Measurements from ENCODE around the gene CEP192.

CEP192 gene

DNA sequence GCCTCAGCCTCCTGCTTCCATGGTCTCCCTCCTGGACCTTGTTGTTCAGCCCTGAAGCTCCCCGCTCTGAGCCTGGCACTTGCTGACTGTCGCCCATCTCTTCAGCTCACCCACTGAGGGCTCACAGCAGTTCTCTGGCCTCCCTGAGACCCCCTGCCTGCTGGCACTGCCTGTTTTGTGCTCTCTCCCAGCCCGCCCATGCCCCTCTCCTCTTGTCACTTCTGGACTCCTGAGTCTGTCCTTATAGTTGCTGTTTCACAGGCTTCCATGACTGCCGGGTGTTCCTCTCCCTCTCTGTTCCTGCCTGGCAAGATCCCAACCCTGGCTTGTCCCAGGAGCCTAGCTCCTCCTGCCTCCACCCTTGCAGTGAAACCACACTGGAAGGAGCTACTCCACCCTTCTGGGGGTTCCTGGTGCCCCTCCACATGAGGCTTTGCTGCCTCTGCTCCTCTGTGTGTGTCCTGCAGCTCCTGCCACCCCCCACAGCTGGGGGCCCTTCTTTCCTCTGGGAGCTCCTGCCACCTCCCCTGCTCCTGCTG, 110.6 kb downstream of the CEP192 start:
- DNase-seq, result no peak

DNA sequence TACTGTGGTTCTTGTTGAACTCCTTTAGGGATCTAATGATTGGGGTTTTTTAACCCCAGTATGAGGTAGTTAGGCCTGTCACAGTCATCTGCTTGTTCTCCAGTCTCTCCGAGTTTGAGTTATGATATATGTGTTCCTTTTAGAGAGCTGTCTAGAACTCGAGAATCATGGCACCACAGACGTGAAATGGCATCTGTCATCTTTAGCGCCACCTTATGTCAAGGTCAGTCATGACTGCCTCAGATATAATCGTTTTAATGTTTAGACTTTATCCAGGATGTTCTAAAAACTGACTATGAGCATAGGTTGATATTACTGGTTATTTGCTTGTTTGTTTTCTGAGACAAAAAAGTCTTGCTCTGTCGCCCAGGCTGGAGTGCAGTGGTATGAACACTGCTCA, 112.2 kb downstream of the CEP192 start:
- peak; percentile 40 for DNase-seq

DNA sequence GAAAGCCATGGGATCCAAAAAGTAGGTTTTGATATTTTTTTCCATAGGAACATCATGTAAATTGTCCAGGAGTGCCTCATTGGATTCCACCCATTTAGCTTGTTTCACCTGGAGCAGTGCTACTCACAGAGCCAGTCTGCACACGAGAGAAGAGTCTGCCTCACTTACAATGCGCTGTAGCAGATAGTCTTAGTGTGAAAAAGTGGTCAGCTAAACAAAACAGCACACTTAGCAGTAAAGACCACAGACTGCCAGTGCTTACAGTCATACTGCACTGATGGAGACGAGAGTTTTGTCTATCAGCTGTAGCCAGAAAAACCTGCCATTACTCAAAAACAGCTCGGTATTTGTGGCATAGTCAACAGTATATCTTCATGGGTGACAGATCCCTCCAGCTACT, 113.9 kb downstream of the CEP192 start:
- no peak for DNase-seq

DNA sequence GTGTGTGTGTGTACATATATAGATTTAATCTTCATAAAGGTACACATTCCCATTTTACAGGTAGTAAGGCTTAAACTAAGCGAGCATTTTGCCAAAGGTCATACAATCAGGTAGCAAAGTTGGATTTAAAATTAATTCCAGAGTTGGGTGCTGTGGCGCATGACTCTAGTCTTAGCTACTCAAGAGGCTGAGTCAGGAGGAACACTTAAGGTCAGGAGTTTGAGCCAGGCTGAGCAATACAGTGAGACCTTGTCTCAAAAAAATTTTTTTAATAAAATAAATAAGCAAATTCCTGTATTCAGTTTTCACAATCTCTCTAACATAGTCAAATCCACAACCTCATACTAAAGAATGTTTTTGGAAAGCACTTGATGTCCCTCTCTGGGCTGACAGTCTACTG, 115.9 kb downstream of the CEP192 start:
- no peak for DNase-seq

DNA sequence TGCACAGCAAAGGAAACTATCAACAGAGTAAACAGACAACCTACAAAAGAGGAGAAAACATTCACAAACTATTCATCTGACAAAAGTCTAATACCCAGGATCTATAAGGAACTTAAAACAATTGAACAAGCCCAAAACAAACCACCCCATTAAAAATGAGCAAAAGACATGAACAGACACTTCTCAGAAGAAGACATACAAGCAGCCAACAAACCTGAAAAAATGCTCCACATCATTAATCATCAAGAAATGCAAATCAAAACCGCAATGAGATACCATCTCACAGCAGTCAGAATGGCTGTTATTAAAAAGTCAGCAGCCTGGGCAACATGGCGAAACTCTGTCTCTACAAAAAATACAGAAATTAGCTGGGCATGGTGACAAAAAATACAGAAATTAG, 117.2 kb downstream of the CEP192 start:
- no peak for DNase-seq

DNA sequence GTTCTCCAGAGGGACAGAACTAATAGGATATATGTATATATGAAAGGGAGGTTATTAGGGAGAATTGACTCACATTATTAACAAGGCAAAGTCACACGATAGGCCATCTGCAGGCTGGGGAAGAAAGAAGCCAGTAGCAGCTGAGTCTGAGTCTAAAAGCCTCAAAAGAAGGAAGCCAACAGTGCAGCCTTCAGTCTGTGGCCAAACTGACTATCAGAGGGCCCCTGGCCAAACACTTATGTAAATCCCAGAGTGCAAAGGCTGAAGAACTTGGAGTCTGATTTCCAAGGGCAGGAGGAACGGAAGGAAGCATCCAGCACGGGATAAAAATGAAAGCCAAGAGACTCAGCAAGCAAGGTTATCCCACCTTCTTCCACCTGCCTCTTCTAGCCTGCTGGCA, 119.4 kb downstream of the CEP192 start:
- DNase-seq, result no peak

DNA sequence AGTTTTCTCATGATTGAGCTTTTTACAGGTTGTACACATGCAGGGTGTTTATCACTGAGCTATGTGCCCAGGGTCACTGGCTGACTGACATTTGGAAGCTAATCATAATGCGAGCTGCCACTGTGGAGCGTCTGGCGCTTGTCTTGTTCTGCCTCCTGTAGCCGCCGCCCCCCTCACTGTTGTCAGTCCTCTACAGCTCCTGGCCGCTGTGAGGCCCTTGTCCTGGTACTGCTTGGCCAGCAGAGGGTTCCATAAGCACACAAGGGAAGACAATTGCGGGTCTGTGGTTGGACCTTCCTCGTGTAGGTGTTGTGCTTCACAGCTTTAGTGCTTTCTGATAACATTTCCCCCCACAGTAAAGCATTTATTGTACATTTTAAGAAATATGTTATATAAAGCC, 121.8 kb downstream of the CEP192 start:
- peak; percentile 81 for DNase-seq

DNA sequence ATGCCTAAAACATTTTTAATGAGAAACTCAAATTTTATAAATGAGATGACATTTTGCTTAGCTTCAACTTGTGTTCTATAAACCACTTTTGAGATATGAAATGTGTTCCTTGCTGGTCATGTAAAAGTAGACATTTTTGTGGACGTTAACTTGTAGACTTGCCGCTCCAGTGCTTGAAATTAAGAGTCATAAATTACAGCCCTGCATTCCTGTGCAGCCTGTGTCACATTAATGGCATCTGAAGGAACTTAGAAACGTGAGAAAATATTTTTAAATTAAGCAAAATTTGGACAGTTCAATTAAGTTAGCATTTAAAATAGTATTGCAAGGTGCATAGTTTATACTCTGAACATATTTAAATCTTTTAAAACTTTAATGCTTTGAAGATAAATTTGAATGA, 129.1 kb downstream of the CEP192 start:
- DNase-seq, result no peak

DNA sequence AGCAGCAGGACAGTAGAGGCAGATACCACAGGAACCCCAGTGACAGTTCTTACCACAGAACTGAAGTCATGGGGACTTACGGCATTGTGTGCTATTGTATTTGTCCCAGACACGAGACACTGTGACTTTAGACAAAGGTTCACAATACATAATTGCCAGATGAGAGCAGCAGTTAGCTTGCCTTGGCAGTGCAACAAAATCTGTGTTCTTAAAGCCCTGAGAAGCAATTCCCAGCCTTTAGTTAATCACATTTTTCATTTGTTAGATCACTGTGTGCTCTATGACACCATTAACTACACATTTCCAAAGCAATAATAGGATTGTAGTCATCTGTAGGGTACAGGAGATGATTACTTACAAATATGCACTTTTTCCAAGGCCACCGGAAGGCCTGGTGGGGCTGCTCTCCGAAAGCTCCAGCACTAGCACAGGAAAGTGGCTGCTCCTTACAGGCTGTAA, 129.8 kb downstream of the CEP192 start:
- no peak for DNase-seq

DNA sequence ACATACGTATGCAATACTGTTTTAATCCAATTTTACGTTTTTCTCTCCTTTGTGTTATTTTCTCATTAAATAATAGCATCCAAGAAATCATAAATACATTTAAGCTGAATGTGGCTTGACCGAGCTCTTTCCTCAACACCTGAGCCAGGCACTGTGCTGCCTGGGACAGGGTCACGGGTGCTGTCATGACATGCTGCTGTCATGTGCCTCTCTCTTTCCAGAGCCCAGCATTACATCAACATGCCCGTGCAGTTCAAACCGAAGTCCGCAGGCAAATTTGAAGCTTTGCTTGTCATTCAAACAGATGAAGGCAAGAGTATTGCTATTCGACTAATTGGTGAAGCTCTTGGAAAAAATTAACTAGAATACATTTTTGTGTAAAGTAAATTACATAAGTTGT, 133.2 kb downstream of the CEP192 start:
- no peak for DNase-seq

DNA sequence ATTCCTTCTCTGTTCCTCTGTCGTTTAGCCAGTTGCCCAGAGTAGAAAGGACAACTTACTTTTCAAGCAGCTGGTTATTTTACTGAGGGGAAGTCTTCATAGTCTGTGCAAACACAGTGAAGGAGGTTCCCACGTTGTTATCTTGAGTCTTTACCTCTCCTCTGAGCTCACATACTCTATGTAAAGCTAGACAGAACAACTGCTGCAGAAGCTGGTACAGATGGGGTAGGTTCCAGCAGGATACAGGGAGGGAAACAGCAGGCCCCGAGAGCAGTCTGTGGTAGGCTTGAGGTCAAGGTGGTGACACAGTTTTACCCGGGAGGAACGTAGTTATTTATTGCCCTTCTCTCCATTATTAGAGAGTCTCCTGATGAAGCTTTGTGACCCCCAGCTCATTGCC, 134.0 kb downstream of the CEP192 start:
- no peak for DNase-seq

DNA sequence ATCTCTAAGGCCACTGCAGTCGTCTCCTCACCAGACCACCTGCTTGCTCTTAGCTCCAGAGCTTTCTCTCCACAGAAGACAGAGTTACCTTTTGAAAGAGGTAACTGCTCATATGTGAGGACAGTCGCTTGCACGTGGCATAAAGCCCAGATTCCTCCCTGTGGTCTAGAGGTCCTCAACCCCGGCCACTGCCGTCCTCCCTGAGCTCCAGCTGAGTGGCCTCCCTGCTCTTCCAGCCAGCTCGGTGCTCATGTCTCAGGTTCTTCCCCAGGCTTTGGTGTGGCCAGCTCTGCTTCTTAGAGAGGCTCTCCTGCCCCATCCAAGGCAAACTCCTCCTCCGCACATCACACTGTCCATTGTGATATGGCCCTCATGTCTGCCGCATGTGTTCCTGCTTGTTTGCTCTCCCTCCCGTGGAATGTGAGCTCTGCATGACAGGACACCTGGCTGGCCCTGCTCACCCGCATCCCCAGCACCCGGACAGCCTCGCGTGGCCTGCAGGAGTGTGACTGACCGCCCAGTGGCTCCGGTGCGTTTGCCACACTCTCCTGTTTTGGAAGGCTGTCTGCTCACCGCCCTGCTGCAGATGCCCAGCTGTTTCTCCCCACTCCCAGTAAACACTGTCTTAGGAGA, 135.9 kb downstream of the CEP192 start:
- no peak for DNase-seq

DNA sequence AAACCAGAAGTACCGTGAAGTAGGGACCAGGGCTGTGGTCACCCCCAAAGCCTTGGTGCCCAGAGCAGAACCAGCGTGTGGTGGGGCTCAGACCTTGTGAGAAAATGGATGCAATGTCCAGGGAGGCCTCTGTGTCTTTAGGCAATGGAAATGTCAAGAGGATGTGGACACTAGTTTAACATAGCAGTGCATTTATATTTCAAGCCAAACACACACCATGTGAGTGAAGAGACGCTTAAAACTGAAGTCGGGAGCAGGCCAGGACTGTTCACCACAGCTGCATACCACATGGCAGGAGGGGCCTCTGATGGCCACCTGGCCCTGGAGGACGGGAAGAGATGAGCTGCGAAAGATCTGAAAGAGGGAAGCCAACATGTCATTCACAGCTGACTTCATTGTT, 140.1 kb downstream of the CEP192 start:
- no peak for DNase-seq

DNA sequence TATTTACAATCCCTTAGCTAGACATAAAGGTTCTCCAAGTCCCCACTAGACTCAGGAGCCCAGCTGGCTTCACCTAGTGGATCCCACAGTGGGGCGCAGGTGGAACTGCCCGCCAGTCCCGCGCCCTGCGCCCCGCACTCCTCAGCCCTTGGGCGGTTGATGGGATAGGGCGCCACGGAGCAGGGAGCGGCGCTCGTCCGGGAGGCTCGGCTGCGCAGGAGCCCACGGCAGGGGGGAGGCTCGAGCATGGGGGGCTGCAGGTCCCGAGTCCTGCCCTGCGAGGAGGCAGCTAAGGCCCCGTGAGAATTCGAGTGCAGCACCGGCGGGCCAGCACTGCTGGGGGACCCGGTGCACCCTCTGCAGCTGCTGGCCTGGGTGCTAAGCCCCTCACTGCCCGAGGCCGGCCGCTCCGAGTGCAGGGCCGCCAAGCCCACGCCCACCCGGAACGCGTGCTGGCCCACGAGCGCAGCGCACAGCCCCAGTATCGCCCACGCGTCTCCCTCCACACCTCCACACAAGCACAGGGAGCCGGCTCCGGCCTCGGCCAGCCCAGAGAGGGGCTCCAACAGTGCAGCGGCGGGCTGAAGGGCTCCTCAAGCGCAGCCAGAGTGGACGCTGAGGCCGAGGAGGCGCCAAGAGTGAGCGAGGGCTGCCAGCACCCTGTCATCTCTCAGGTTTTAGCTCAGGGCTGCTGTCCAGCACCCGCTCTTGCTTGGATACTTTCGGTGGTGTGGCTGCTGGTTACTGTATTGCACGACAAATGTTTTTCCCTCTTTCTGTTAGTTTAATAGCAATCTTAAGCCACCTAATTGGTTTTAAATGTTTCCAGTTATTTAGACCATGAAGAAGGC, 143.6 kb downstream of the CEP192 start:
- no peak for DNase-seq

DNA sequence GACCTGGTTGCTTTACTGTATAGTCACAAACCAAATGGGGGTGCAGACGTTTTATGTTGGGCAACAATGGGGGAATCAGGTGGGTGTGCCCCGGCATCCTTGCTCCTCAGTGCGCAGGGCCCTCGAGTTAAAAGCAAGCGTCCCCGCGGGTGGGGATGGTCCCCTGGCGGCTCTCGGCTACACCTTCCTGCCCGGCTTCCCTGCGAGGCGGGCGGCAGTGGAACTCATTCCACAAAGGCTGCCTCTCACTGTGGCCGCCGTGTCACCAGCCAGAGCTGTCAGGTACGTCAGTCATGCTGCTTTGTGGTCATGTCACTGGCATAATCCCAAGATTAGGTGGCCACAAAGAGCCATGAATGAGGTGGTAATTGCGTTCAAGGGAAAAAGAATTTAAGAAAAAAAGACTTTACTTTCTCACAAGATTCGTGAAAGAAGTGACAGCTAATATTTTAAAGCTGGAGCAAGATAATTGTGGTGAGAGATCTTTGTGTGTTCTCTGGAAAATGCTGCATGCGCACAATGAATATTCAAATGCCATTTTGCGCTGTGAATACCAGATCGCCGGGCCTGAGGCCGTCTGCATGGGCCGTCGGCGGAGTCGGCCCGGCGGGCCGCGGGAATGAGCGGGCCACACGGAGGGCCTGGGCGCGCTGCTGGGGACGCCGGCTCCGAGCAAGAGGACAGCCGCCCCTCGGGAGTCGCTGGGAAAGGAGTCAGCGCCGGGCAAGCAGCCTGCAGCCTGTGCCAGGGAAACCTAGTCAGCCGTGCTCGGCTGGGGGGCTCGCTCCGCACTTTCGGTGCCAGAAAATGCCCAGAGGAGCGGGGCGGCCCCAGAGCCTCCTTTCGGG, 145.1 kb downstream of the CEP192 start:
- peak; percentile 80 for DNase-seq

DNA sequence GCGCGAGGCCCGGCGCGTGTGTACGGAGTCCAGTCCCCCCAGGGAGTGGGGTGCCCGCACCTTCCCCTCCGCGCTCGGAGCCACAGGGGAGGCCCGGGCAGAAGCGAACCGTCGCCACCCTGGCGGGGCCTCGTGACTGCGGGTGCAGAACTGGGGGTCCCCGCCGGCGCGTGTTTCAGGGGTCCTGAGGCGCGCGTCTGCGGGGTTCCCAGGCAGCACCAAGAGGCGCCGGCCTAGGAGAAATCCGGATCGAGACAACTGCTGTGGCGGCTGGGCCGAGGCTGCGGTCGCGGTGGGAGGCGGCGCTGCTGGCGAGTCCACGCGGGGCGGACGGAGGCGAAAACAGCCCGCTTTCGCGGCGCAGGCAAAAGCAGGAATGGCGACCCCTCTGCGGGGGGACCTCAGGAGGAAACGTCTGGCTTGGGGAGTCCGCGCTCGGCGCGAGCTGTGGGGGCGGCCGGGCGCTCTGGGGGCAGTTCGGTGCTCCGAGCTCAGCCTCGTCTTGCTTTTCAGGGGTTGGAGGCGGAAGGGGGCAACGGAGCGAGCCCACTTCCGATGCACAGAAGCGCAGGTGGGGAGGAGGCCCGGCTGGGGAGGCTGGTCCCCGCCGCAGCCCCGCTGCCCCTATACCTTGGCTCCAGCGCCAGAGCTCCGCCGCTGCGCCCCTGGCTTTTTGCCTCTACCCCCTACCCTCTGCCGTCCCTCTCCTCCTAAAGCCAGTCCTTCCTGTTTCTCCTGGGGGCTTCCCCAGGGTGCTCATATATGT, 145.9 kb downstream of the CEP192 start:
- DNase-seq, result peak; percentile 69

DNA sequence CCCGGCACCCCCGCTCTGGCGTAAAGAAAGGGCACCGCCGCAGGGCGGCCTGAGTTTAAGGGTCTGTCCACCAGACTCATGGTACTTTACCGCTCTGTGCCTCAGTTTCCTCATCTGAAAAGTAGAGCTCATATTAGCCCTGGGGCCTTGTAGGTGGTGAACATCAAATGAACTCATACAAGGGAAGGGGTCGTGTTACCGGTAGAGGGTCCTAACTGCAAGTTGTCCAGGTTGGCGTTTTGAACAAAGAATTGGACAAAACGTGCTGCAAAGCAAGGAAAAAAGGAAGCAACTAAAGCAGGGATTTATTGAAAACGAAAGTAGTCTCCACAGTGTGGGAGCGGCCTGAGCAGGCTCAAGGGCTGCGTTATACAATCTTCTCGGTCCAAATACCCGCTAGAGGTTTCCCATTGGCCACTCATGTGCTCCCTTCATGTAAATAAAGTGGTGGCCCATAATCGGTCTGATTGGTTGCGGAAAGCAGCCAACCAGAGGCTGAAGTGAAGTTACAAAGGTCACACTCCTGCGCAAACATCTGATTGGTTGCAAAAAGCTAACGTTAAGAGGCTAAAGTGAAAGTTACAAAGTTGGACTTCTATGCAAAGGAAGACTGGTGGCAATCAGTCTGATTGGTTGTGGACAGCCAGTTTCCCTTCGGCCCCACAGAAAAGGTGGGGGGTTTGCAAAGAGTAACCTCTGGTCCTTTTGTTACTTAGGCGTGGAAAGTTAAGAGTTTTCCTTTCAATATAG, 146.7 kb downstream of the CEP192 start:
- DNase-seq, result peak; percentile 92

DNA sequence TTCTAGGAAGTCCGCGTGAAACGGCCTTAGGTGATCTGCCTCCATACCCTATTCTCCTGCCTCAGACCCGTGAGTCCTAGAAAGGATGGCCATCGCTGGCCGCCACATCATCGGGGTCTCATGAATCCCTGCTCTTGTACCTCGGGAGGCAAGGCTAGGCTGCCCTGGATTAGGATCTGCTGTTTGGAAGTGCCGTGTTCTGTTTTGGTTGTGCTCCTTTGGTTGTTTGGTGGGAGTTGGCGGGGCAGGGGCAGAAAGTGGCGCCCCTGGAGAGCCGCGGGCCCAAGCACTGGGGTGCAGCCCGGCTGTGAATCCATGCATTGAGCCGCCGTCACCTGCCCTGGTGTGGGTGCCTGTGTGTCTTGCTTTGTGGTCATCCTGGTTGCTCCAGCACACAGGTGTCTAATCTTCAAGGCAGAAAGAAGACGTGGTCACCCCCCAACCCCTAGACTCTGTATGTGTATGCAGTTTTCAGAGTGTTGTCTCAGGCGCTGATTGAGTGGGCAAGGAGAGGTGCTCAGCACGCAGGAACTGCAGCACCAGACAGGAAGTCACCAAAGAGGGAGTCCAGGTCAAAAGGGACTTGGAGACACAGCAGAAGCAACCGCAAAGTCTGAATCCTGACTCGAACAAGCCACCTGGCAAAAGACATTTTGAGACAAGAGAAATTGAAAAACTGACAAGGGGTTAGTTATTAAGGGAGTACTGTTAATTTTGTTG, 147.4 kb downstream of the CEP192 start:
- DNase-seq, result peak; percentile 48

DNA sequence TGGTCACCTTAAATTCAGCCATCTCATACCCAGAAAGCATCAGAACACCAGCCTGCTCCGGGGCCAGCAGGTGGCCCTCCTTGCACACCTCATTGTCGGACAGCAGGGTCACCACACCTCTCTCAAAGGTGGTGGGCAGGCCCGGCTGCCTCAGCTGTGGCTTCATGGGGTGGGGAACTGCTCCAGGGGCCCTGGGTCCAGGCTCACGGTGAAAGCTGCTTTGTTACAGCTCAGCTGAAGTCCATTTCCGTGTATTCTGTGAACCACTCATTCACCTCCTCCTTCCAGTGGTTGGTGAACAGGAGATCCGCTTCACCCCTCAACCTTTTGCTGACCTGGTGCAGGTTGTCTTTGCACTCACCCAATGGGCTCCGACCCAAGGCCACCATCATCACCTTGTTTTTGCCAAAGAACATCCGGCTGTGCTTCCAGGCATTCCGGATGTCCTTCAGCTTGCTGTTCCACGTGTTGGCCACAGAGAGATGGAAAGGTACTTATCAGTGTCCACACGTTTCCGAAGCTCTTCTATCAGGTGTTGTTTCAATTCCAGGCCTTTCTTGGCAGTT, 148.8 kb downstream of the CEP192 start:
- peak; percentile 68 for DNase-seq

DNA sequence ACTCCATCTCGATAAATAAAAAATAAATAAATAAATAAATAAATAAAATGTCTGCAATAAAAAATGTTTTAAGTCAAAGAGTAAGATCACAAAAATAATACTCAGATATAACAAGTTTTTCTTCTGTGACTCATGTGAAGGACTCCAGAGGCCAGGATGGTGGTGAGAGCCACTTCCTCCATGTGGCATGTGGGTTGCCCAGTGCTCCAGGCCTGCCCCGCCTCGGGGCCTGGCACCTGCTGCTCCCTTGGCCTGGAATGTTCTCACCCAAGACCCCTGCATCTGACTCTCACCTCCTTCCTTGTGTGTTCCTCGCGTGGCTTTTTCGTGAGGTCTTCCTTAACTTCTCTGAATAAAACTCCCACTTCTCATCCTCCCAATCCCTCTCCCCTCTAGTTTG, 150.0 kb downstream of the CEP192 start:
- DNase-seq, result no peak

Data from DMS53 (cell line).